Activated naive CD4-positive, alpha-beta T cell (primary cell): ENCODE results near the gene SRRT.

Source experiments
- DNase-seq, 4 experiments: peaks; one replicate each; lab custom pipeline; 2025; lab: John Stamatoyannopoulos, UW

The SRRT gene

DNA sequence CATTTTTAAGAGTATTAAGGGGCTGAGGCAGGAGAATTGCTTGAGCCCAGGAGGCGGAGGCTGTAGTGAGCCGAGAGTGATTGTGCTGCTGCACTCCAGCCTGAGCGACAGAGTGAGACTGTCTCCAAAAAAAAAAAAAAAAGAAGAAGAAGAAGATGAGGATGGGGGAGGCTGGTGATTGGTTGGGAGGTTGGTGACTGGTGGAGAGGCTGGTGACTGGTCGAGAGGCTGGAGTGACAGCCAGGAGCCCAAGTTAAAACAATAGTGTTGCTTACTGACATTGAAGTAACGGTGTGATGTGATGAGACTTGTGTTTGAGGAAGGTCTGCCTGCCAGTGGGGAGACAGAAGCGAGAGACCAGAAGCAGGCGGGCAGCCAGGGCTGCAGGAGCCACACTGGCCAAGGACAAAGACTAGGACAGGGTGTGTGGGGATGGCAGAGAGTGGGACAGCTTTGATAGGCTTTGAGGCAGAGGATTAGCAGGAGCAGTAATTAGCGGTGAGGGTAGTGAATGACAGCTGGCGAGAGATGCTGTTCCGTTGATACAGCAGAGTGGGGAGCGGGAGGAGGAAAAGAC is 4.9 kb downstream of the SRRT start:
- DNase-seq = no peak

DNA sequence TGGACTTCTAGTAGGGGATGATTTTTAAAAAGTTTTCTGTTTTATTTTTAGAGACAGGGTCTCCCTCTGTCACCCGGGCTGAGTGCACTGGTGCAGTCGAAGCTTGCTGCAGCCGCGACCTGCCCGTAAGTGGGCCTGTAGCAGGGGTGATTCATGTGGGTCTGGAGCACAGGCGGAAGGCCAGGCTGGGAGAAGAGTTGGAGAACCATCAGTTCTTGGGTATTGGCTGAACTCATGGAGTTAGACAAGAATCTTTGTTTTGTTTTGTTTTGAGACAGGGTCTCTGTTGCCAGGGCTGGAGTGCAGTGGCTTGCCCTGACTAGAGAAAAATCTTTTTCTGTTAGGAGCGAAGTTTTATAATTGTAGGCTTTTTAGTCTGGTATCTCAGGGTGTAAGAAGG is 5.7 kb downstream of the SRRT start:
- no peak for DNase-seq

DNA sequence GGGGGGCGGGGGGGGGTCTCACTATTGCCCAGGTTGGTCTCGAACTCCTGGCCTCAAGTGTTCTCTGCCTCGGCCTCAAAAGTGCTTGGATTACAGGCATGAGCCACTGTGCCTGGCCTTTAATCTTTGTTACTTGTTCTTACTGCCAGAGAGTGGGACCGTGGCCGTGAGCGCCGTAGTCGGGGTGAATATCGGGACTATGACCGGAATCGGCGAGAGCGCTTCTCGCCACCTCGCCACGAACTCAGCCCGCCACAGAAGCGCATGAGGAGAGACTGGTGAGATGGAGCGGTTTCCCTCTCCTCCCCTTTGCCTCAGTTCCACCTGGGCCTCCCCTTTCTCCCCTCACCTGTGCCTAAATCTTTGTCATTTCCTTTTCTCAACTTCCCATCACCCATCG is 6.2 kb downstream of the SRRT start:
- DNase-seq = no peak

DNA sequence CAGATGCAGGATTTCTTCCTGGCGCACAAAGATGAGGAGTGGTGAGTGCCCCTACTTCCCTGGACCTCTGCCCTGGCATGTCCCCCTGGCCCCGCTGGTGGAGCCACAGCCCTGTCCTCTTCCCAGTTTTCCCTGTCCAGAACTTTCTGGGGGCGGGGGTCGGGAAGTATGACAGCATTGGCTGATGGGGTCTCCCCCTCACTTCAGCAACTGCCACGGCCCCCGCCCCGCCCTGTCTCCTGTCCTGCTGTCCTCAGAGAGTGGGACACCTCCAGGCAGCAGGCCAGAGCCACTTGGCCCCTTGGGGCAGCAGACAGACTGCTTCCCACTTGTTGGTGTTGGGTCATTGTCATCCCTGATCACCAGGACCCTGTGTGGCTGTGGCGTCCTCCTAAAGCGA is 7.3 kb downstream of the SRRT start:
- DNase-seq = no peak

DNA sequence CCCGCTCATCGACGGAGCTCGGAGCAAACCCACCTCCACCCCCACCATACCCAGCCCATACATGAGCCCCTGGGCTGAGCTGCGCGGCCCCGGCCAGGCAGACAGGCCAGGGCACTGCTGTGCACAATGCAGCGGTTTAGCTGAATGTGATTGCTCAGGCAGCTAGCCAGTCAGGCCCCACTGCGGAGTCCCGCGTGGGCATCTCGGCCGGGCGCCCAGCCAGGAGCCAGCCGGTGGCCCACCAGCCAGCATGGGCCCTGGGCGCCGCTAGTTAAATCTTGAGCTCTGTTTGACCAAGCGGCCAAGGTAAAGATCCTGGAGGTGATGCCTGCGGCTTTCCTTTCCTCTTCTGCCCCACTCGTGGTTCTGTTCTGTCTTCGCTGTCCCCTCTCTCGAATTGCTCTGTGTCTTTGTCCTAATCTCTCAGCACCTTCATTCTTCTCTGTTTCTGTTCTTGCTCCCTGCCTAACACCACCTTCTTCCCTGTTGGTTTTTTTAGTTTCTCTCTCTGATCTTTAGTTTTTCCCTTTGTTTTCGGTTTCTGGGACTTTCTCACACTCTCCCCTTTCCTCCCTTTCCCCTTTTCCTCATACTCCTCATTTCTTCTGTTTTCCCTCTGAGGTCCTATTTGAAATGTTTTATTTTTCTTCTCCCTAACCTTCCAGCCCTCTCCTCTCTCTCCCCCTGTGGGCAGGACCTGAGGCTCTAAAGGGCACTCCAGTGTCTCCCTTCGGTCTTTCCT is 8.1 kb downstream of the SRRT start:
- no peak for DNase-seq

DNA sequence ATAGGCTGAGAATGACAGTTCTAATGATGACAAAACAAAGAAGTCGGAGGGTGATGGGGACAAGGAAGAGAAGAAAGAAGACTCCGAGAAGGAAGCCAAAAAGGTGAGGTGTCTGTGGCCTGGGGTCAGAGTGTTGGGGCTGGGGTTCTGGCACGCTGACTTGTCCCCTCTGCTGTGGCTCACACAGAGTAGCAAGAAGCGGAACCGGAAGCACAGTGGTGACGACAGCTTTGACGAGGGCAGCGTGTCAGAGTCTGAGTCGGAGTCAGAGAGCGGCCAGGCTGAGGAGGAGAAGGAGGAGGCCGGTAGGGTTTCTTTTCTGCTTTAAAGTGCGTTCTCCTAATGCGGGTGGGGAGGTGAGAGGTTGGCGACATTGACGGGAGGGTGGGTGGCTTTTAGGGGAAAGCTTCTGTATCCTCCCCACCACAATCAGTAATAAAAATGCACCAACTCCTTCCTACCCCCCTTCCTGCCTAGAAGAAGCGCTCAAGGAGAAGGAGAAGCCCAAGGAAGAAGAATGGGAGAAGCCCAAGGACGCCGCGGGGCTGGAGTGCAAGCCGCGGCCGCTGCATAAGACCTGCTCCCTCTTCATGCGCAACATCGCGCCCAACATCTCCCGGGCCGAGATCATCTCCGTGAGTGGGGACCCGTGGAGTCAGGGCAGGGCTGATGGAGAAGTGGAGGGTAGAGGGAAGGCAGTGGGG is 10.0 kb downstream of the SRRT start:
- no peak for DNase-seq

DNA sequence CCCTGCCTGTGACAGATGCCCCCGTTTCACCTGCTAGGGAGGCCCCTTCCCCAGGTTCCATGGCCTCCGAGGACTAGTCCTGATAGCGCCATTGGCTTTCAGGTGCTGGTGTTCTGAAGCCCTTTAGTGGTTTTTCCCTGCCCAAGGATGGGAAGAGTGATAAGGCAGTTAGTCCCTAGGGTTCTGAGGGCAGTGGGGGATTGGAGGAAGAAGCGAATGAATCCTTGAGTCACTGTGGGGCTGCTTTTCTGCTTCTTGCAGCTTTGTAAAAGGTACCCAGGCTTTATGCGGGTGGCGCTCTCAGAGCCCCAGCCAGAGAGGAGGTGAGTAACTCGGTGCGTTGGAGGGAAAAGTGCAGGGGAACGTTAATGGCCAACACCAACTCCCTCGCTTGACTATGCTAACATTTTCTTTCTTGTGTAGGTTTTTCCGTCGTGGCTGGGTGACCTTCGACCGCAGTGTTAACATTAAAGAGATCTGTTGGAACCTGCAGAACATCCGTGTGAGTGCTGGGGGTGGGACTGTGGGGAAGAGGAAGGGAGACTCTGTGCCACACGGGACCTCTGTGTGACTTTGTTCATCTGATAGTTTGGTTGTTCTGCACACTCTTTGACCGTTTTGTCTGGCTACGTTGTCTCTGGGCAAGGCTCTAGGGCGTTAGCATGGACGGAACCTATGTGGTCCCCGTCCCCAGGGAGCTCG is 10.7 kb downstream of the SRRT start:
- DNase-seq = no peak

DNA sequence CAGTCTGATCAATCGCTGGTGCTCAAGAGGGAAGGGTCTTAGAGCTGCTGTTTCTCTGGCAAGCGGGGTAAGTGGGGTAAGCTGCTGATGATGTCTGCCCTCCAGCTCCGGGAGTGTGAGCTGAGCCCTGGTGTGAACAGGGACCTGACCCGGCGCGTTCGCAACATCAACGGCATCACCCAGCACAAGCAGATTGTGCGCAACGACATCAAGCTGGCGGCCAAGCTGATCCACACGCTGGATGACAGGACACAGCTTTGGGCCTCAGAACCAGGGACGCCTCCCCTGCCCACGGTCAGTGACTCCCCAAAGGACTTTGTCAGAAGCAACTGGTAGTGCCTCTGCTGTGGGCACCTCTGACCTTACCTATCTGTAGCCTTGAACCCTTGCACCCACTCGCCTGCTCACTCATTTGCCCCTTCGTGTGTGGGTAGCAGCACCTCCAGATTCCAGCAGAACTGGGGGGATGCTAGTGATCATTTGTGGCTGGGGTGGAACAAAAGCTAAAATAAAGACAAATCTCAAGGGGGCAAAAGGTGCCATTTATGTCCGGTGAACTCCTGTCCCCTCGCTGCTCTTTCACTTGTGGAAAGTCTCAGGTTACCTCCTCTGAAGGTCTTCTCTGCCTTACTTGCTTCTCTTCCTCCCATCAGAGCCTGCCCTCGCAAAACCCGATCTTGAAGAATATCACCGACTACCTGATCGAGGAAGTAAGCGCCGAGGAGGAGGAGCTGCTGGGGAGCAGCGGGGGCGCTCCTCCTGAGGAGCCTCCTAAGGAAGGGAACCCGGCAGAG is 11.4 kb downstream of the SRRT start:
- DNase-seq = no peak

DNA sequence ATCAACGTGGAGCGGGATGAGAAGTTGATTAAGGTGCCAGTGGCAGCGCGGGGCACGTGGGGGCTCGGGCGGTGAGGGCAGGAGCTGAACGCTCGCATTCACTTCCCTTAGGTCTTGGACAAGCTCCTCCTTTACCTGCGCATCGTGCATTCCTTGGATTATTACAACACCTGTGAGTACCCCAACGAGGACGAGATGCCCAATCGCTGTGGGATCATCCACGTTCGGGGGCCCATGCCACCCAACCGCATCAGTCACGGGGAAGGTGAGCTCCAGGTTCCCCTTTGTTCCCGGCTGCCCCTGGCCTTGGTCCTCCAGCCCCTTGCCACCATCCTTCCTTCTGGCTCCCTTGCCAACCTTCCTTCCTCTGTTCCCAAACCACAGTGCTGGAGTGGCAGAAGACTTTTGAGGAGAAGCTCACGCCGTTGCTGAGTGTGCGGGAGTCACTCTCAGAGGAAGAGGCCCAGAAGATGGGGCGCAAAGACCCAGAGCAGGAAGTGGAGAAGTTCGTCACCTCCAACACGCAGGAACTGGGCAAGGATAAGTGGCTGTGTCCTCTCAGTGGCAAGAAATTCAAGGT is 12.1 kb downstream of the SRRT start:
- DNase-seq = no peak

DNA sequence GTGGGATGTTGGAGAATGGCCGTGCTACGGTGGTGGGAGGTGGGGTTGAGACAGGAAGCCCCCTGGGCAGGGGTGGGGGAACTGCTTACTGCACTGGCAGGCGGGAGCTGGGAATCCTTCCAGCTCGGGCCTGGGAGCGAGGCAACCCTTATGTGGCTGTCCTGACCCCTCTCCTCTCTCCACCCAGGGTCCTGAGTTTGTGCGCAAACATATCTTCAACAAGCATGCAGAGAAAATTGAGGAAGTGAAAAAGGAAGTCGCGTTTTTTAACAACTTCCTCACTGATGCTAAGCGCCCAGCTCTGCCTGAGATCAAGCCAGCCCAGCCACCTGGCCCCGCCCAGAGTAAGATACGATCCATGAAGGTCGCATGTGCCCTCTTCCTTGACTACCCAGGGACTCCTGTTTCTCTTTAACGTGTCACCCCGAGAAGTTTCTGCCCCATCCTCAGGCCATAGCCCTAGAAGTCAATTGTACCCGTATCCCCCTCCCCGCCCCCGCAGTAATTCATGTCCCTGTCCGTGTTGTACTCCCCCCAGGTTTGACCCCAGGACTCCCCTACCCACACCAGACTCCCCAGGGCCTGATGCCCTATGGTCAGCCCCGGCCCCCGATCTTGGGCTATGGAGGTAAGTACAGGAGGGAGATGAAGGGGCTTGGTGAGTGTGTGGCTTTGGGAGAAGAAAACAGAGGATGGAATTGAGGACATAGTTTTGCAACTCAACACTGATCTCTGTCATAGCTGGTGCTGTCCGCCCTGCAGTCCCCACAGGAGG is 12.8 kb downstream of the SRRT start:
- peak in 2 of 4 experiments; percentile 9 to 42 for DNase-seq

DNA sequence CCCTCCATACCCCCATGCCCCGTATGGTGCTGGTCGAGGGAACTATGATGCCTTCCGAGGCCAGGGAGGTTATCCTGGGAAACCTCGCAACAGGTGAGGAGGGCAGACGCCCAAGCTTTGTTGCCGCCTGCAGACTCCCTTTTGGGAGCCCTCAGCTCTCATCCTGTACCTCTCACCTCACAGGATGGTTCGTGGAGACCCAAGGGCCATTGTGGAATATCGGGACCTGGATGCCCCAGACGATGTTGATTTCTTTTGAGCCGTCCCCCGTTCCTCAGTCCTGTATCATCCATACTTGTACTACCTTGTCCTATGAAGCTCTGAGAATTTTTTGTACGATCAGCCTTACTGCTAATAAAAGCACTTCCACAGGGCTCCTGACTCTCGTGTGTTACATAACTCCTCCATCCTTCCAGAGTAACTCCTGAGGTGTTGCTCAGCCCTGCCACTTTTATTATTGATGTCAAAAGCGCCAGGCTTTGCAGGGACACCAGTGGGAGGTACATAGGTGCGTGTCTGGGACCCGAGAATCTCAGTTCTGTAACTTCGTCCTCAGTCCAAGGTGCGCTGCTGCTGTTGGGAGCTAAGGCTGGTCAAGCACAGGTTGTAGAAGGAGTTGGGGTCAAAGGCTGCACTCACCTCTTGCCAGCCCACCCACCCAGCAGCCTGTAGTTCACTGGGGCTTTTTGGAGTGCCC is 13.5 kb downstream of the SRRT start:
- no peak for DNase-seq

DNA sequence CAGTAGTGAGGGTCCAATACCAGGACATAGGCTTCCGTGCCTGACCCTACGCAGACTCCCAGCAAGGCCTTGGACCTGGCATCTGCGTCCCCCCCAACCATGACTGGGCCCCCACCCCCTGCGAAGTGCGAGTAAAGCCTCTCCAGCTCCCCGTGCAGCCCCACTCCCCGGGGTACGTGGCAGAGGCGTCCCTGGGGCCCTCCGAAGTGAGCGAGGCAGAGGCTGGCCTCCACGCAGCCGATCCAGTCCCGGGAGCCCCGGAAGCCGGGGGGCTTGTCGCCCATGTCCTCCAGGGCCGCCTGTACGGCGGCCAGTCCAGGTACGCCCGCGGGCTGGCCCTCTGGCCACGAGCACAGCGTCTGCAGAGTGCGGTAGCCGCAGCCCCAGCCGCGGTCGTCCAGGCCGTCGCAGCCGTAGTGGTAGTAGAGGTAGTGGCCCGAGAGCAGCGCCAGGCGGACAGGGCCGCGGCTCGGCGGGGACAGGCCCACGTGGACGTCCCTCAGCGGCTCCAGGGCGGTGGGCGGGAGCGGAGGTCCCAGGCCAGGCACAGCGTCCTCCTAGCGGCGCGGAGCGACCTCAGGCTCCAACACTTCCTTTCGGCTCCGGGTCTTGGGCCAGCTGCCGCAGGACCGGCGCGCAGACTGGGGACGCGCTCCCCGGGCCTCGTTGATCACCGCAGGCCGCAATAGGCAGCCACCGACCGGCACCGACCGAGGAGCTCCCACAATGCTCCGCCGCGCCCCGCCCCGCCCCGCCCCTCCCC is 14.3 kb downstream of the SRRT start, which contains the start of gene UFSP1:
Gene UFSP1, minus strand, starts transcription at position 728 of the 763 bp plus-strand sequence. Its CDS starts 444 bp downstream, at position 284.
- DNase-seq = no peak

DNA sequence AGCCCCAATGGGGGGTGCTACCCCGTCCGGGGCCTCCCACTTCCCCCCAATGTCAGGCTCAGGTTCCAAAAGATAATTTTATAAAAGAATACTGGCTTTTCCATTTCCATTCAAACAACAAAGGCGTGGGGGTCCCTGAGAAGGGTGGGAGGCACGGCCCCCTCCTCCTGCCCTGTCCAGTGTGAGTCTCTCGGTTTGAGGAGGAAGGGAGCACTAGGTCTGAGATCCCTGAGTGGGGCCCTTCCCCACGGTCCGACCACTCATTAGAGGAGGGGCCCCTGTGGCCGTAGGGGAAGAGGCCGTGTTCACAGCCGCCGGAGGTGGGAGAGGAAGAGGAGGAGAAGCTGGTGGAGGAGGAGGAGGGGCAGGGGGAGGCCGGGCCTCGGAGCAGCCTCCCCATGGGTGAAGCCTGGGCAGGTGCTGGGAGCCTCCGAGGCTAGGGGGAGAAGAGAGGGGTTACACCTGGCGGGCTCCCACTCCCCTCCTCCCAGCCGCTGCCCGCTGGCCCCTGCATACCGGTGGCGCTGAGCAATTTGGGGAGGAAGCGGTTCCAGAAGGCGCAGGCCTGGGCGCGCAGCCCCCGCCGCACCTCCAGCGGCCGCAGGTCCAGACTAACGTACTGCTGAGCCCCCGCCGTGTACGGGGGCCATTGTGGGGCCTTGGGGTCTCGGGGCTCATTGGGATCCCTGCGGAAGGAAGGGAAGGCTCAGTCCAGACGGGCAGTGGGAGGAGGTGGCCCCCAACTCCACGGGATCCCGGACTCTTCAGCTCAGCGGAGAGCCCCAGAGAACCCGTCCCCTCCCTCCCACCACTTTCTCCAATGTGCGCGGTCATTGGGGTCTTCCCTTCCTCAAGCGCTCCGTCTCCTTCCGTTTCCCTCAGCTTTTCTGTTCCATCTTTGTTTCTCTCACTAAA is 16.0 kb downstream of the SRRT start:
- no peak for DNase-seq

DNA sequence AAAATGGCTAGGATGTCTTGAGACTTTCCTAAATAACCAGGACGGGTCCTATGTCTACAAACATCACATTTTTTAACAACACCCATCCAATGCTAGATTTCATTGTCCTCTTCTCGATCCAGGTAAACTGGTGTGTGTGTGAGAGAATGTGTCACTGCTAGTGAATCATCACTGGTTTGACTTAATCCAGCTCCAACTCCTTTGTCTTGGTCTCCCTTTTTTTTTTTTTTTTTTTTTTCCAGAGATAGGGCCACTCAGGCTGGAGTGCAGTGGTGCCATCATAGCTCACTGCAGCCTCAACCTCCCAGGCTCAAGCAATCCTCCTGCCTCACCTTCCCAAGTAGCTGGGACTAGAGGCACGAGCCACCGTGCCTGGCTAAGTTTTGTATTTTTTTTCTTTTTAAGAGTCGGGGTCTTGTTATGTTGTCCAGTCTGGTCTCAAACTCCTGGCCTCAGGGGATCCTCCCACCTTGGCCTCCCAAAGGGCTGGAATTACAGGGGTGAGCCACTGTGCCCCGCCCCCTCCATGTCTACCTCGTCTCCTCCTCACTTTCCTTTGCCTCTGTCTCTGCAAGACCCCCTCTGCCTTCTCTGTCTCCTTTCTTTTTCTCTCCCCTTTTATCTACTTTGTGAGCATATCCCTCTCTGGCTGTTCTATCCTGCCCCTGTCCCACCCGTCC is 16.8 kb downstream of the SRRT start:
- no peak for DNase-seq

DNA sequence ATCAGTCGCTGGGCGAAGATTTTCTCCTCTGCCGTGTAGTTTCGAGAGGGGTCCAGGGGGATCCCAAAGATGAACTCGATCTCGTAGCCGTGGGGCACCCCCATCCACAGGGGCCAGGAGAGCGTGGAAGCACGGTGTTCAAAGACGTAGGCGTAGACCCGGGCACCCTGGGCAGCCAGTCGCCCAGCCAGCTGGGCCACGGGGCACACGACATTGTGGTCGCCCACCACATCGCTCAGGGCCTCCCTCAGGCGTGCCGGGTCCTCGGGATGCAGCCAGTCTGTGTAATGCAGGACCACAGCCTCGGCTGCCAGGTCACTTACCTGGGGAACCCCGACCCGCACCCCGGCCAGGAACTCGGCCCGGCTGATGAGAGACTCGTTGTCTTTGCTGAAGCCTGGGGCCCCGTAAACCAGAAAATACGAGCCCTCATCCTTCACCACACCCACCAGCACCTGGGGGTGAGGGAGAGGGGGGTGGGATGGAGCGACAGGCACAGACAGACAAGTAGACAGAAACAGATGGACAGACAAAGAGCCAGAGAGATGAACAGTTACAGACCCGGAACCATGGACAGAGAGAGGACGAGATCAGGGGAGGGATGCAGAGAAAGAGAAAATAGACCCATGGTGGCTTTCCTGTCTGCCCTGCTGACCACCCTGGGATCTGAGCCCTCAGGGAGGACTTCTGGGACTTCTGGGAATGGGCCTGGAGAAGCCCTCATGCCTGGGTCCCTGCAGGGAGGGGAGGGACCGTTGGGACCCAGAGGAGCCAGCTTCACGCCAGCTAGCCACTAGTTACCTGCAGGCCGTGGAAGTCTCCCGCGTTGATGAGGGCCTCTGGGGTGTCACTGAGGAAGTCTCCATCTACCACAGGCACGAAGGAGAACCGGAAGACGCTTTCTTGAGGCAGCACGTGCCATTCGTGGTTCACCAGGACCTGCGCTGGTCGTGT is 17.7 kb downstream of the SRRT start:
- DNase-seq = no peak

DNA sequence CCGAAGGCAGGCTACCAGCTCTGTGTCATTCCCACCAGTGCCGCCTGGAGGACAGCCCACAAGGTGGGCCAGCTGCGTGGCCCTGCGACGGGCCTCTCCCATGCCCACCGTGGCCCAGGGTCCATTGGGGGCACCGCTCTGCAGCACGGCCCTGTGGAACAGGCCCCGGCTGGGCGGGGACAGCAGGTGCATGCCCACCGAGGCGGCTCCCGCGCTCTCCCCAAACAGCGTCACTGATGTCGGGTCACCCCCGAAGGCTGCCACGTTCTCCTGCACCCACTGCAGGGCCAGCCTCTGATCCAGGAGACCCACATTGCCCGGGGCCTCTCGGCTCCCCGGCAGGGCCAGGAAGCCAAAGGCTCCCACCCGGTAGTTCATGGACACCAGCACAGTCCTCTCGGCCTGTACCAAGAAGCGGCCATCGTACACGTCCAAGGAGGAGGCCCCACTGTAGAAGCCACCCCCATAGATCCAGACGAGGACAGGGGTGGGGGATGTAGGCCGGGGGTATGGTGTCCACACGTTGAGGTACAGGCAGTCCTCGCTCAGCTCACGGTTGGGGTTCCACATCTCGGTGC is 18.5 kb downstream of the SRRT start:
- DNase-seq = no peak
